ENCODE data around the gene WNT1.

DNA sequence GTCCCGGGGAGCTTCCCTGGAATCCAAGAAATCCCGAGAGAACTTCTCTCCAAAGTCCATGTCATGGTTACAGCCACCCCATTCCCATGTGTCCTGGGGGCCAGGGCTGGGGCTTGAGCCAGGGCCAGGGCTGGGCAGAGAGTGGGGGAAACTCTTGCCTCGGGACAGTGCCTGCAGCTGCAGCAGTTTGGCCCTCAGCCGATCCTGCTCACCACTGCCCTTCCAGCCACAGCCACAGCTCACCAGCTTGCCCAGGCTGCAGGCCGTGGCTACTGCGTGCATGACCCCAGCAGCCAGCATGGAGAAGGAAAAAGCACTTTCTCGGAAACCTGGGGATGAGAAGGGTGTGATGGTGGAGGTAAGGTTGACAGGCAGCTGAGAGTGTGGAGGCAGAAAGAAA lies 10.1 kb upstream of the WNT1 start:
- TF ChIP-seq POLR2AphosphoS5 (IDR thresholded peaks at IDR 0.05), result no peak
- no peak for TF ChIP-seq EP300 (IDR thresholded peaks at IDR 0.05)
